ENCODE measurements around the gene R3HDM4.

GRCh38 chr19:855566-856120, 57.4 kb downstream of the R3HDM4 start:
- TF ChIP-seq CTCF (IDR thresholded peaks at IDR 0.05; ENCODE audit: insufficient read depth, low read length), result no peak
- no peak for TF ChIP-seq REST (IDR thresholded peaks at IDR 0.05; ENCODE audit: insufficient replicate concordance, low read depth)
- TF ChIP-seq POLR2AphosphoS5 (IDR thresholded peaks at IDR 0.05; ENCODE audit: low read depth), result peak; percentile 56; the same call in 1 of the 2 replicates
- TF ChIP-seq SPI1 (IDR thresholded peaks at IDR 0.05; ENCODE audit: borderline replicate concordance, low read depth), result no peak

All from HL-60 (cell line).